Ishikawa (cell line): Measurements from ENCODE around the gene CCSER2.

Experiments
- EGR1 ChIP-seq: IDR thresholded peaks from 2 replicates; pipeline ENCODE4 v1.6.1; 2012
- EP300 ChIP-seq: IDR thresholded peaks from 2 replicates; pipeline ENCODE4 v1.6.1; 2012; ENCODE audit warnings: borderline replicate concordance
- RAD21 ChIP-seq: IDR thresholded peaks from 2 replicates; pipeline ENCODE4 v1.6.1; 2012; ENCODE audit warnings: low read depth
- TAF1 ChIP-seq: IDR thresholded peaks from 2 replicates; pipeline ENCODE4 v1.6.1; 2012; ENCODE audit warnings: low read depth, mild to moderate bottlenecking

DNA sequence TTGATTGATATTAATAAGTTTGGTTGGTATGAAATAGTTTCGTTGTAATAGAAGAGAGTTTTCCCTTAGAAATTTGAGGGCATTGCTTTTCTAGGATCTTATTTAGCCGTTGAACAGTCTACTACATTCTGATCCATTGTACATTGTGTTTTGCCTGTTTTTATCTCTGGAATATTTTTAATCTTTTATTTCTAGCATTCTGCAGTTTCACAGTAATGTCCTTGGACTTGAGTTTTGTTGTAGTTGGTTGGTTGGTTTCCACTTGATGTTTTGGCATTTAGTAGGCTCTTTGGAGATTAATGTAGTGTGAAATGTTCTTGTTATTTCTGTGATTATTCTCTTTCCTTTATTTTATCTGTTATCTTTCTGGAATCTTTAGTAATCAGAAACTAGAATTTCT is 112.4 kb downstream of the CCSER2 start:
- TF ChIP-seq TAF1 (no peak), RAD21 (no peak), EP300 (no peak), EGR1 (no peak)
